SU-DHL-6 (cell line): Measurements from ENCODE around the gene RASSF5.

Source experiments
- CTCF ChIP-seq: fragments of 200-600 bp; sonication (generic); IDR thresholded peaks from one replicate; pipeline ENCODE4 v1.5.1; 2017; ENCODE audit warnings: antibody characterized with exemption, mild to moderate bottlenecking, low read length, moderate library complexity; ENCODE audit not compliant: insufficient read depth, poor library complexity, severe bottlenecking
- EZH2phosphoT487 ChIP-seq: fragments of 200-600 bp; sonication (generic), shearing (Covaris generic); conservative IDR thresholded peaks from 2 replicates; pipeline ENCODE4 v1.6.1; 2018; ENCODE audit warnings: mild to moderate bottlenecking, antibody characterized with exemption, low read length, moderate library complexity, mixed read lengths

DNA sequence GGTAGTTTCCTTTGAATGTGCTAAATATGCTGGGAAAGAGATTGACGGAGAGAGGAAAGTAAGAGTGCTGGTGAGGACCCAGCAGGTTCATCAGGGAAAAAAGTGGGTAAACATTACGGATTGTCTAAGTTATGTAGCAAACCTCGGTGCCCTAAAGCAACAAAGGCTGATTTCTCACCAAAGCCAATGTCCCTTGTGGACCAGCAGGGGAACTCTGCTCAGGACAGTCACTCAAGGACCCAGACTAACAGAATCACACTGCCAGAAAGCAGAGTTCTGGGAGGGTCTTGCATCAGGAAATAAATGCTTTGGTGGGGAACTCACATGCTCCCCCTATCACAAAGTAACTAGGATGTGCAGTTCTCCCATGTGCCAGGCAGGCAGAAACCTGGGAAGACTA, 38.8 kb upstream of the RASSF5 start:
- TF ChIP-seq CTCF (no peak), EZH2phosphoT487 (no peak)
